H1 (cell line): Measurements from ENCODE around the gene TERB2. TPM values are rescaled to one million over a fixed set of nuclear protein-coding genes. Genes with fewer than 3 reads are reported as not detected.
"Not testable (repeated sequence)": the region's sequence is repeated elsewhere in the genome, so short reads cannot be mapped to it uniquely, and the experiment has no call there.

Experiments used
- CTCF ChIA-PET: fragments of 300-600 bp; sonication (Branson Sonifier 250); formaldehyde crosslinking; loops from one replicate; lab custom pipeline; 2021; ENCODE audit not compliant: partially characterized antibody; lab: Charles Lee
- POLR2A ChIA-PET: fragments of 300-600 bp; sonication (Branson Sonifier 250); formaldehyde crosslinking; loops from one replicate; lab custom pipeline; 2021; ENCODE audit warnings: inconsistent platforms; ENCODE audit not compliant: partially characterized antibody; lab: Charles Lee
- DNase-seq, 2 experiments: peaks; one replicate each; pipeline versions ENCODE4 v3.0.0 to v3.0.0-alpha.2; 2010 to 2022; ENCODE audit warnings: low spot score in 2 of 2, low read depth in 1 of 2, mixed read lengths in 1 of 2
- FAIRE-seq: peaks from 2 replicates; lab custom pipeline; 2011; peaks lifted over from hg19 to GRCh38; lab: Jason Lieb, UNC
- H2AFZ ChIP-seq: 2 replicates; pipeline ENCODE4 v1.8.1; 2012; ENCODE audit warnings: low read length, inconsistent platforms
- H2AK5ac ChIP-seq: 2 replicates; pipeline ENCODE4 v1.6.1; 2013; ENCODE audit warnings: low read depth, low read length
- H2BK120ac ChIP-seq: replicated peaks from 2 replicates; pipeline ENCODE3; 2013; ENCODE audit warnings: low read depth, low read length, inconsistent platforms
- H2BK12ac ChIP-seq: 2 replicates; pipeline ENCODE4 v1.6.1; 2013; ENCODE audit warnings: low read depth, low read length
- H2BK15ac ChIP-seq: 2 replicates; pipeline ENCODE4 v1.6.1; 2013; ENCODE audit warnings: low read length
- H2BK20ac ChIP-seq: 2 replicates; pipeline ENCODE4 v1.6.1; 2013; ENCODE audit warnings: low read length
- H2BK5ac ChIP-seq: 2 replicates; pipeline ENCODE4 v1.6.1; 2013; ENCODE audit warnings: low read depth, low read length
- H3K14ac ChIP-seq: 2 replicates; pipeline ENCODE4 v1.6.1; 2013; ENCODE audit warnings: inconsistent platforms; ENCODE audit not compliant: insufficient read length
- H3K18ac ChIP-seq: 2 replicates; pipeline ENCODE4 v1.6.1; 2013; ENCODE audit warnings: low read length; ENCODE audit errors: extremely low read depth
- H3K23ac ChIP-seq: 2 replicates; pipeline ENCODE4 v1.6.1; 2013; ENCODE audit warnings: inconsistent platforms; ENCODE audit not compliant: insufficient read length
- H3K23me2 ChIP-seq: 2 replicates; pipeline ENCODE4 v1.6.1; 2013; ENCODE audit warnings: low read depth, low read length
- H3K27ac ChIP-seq: 2 replicates; pipeline ENCODE4 v1.6.1; 2011; ENCODE audit warnings: low read depth, low read length, inconsistent platforms
- H3K27me3 ChIP-seq, 4 experiments: replicated peaks in 1 of 4; 1 replicate in 1 of 4; 2 replicates in 3 of 4; pipeline versions ENCODE4 v1.6.1 to v1.8.1; 2011 to 2013; ENCODE audit warnings: low read length in 3 of 4, mild to moderate bottlenecking in 3 of 4, inconsistent platforms in 2 of 4, mixed read lengths in 2 of 4, moderate library complexity in 1 of 4; ENCODE audit not compliant: control insufficient read depth in 3 of 4, insufficient read depth in 3 of 4; ENCODE audit errors: extremely low read depth in 1 of 4
- H3K36me3 ChIP-seq, 4 experiments: 2 replicates each; pipeline versions ENCODE4 v1.6.1 to v1.8.1; 2011 to 2013; ENCODE audit warnings: mild to moderate bottlenecking in 4 of 4, low read length in 3 of 4, moderate library complexity in 2 of 4, control low read depth in 1 of 4, inconsistent platforms in 1 of 4; ENCODE audit not compliant: insufficient read depth in 4 of 4, control insufficient read depth in 2 of 4
- H3K4ac ChIP-seq: replicated peaks from 2 replicates; pipeline ENCODE3; 2013; ENCODE audit warnings: low read length, low read depth, mixed read lengths, inconsistent platforms; ENCODE audit not compliant: insufficient read length
- H3K4me1 ChIP-seq, 4 experiments: replicated peaks in 1 of 4; 1 replicate in 1 of 4; 2 replicates in 3 of 4; pipeline versions ENCODE4 v1.6.1 to v1.8.1; 2011 to 2013; ENCODE audit warnings: low read length in 3 of 4, inconsistent platforms in 2 of 4, mixed read lengths in 1 of 4; ENCODE audit not compliant: insufficient read depth in 4 of 4, control insufficient read depth in 3 of 4
- H3K4me2 ChIP-seq, 2 experiments: 2 replicates each; pipeline versions ENCODE4 v1.6.1 to v1.8.1; 2011 to 2013; ENCODE audit warnings: low read depth in 2 of 2, low read length in 2 of 2, control low read depth in 1 of 2, inconsistent platforms in 1 of 2, mild to moderate bottlenecking in 1 of 2; ENCODE audit not compliant: insufficient read depth in 1 of 2
- H3K4me3 ChIP-seq, 4 experiments: fragments of 200-600, 300-600 bp in 1 of 4; sonication (generic), shearing (Covaris generic), sonication (Bioruptor Twin) in 1 of 4; 2 replicates each; pipeline versions ENCODE4 v1.5.1 to v1.8.1; 2011 to 2016; ENCODE audit warnings: low read length in 4 of 4, low read depth in 3 of 4, control low read depth in 2 of 4, inconsistent platforms in 2 of 4, mild to moderate bottlenecking in 2 of 4, mixed read lengths in 1 of 4, moderate library complexity in 1 of 4; ENCODE audit not compliant: insufficient read depth in 2 of 4; ENCODE audit errors: extremely low read depth in 1 of 4
- H3K56ac ChIP-seq: replicated peaks from 2 replicates; pipeline ENCODE3; 2013; ENCODE audit warnings: low read depth, mild to moderate bottlenecking, mixed read lengths, low read length, inconsistent platforms; ENCODE audit not compliant: insufficient read length
- H3K79me1 ChIP-seq: 2 replicates; pipeline ENCODE4 v1.6.1; 2013; ENCODE audit warnings: low read depth, low read length, control low read depth
- H3K79me2 ChIP-seq, 2 experiments: 2 replicates each; pipeline versions ENCODE4 v1.6.1 to v1.8.1; 2012 to 2013; ENCODE audit warnings: low read length in 2 of 2, mild to moderate bottlenecking in 2 of 2, inconsistent platforms in 1 of 2; ENCODE audit not compliant: insufficient read depth in 2 of 2, control insufficient read depth in 1 of 2
- H3K9ac ChIP-seq, 4 experiments: replicated peaks in 1 of 4; 1 replicate in 1 of 4; 2 replicates in 3 of 4; pipeline versions ENCODE4 v1.6.1 to v1.8.1; 2011 to 2013; ENCODE audit warnings: low read depth in 3 of 4, low read length in 3 of 4, control low read depth in 2 of 4, mild to moderate bottlenecking in 2 of 4, moderate library complexity in 2 of 4, inconsistent platforms in 1 of 4; ENCODE audit errors: extremely low read depth in 1 of 4
- H3K9me3 ChIP-seq, 2 experiments: 2 replicates each; pipeline versions ENCODE4 v1.6.1 to v1.8.1; 2012 to 2013; ENCODE audit warnings: mild to moderate bottlenecking in 2 of 2, moderate library complexity in 2 of 2, control low read depth in 1 of 2, inconsistent platforms in 1 of 2, low read depth in 1 of 2, low read length in 1 of 2, mixed read lengths in 1 of 2; ENCODE audit not compliant: insufficient read depth in 2 of 2
- H4K20me1 ChIP-seq, 2 experiments: replicated peaks in 1 of 2; 2 replicates each; pipeline versions ENCODE3 to v1.8.1; 2011 to 2013; ENCODE audit warnings: inconsistent platforms in 2 of 2, low read length in 2 of 2, mild to moderate bottlenecking in 1 of 2; ENCODE audit not compliant: insufficient read depth in 2 of 2, control insufficient read depth in 1 of 2
- H4K5ac ChIP-seq: 2 replicates; pipeline ENCODE4 v1.6.1; 2013; ENCODE audit warnings: low read length, low read depth, mixed read lengths, inconsistent platforms; ENCODE audit not compliant: insufficient read length
- H4K8ac ChIP-seq: 2 replicates; pipeline ENCODE4 v1.8.0; 2013; ENCODE audit warnings: mild to moderate bottlenecking, moderate library complexity, low read length, inconsistent platforms; ENCODE audit not compliant: insufficient read depth; ENCODE audit errors: extremely low read depth
- H4K91ac ChIP-seq: replicated peaks from 2 replicates; pipeline ENCODE3; 2013; ENCODE audit warnings: low read length, mixed read lengths, inconsistent platforms; ENCODE audit not compliant: insufficient read length
- EGR1 ChIP-seq: IDR thresholded peaks from 2 replicates; pipeline ENCODE4 v1.6.1; 2011; ENCODE audit warnings: low read depth, low read length, borderline replicate concordance
- SAP30 ChIP-seq: fragments of 300-600 bp; sonication (generic); IDR thresholded peaks from 2 replicates; pipeline ENCODE4 v1.7.1; 2012; ENCODE audit warnings: low read length, moderate library complexity, mild to moderate bottlenecking, inconsistent platforms; ENCODE audit not compliant: insufficient read depth, insufficient replicate concordance
- SIRT6 ChIP-seq: IDR thresholded peaks from one replicate; pipeline ENCODE4 v1.7.1; 2012; ENCODE audit warnings: low read length, inconsistent platforms
- TBP ChIP-seq: IDR thresholded peaks from 2 replicates; pipeline ENCODE4 v1.6.1; 2011; ENCODE audit warnings: low read depth, low read length, improper control_type of control experiment
- WGBS, 2 experiments: shearing (Covaris generic) in 1 of 2; methylation state at CpG; one replicate each; pipeline versions ENCODE4 v1.1.6 to v1.1.7; 2013 to 2015; ENCODE audit warnings: low lambda C conversion rate in 2 of 2, mixed read lengths in 2 of 2, inconsistent platforms in 1 of 2, low coverage in 1 of 2, missing lambda C conversion rate in 1 of 2; ENCODE audit not compliant: insufficient replicate concordance in 2 of 2, insufficient coverage in 1 of 2, insufficient read length in 1 of 2; ENCODE audit errors: extremely low coverage in 1 of 2, missing lambda C conversion rate in 1 of 2; 5-methylcytosine and 5-hydroxymethylcytosine counted together
- polyA plus RNA-seq, 7 experiments: library from polyadenylated mRNA; depleted of rRNA in 3 of 7; stranded (reverse) in 5 of 7; unstranded in 2 of 7; fragments of >200 nt in 5 of 7; fragments of 200-250 nt in 2 of 7; gene quantifications; 1 replicate in 5 of 7; 2 replicates in 1 of 7; 4 replicates in 1 of 7; pipeline versions ENCODE4 v1.2.1 to v1.2.3, GENCODE V29; 2011 to 2013; ENCODE audit warnings: missing spikeins in 2 of 7, mixed read lengths in 2 of 7
- total RNA-seq: library from RNA; stranded (reverse); fragmentation: NEBNext Ultra II Directional; extraction: Animal tissue kit (Norgen Biotek cat#: 25700); gene quantifications from 2 replicates; pipeline ENCODE4 v1.2.1, GENCODE V29; 2021

TERB2 gene
- total and polyA plus RNA-seq, 2 of the 8 experiments (the other 6 are each of a cell fraction or from before 2014, with no cell fraction given), result not detected

- no peak for TF ChIP-seq SIRT6
- no peak for TF ChIP-seq EGR1
- no peak for TF ChIP-seq SAP30
- TF ChIP-seq TBP, result no peak
Observed at GRCh38 chr15:44918136-44918535, 38.4 kb upstream of the TERB2 start (continued).

DNA sequence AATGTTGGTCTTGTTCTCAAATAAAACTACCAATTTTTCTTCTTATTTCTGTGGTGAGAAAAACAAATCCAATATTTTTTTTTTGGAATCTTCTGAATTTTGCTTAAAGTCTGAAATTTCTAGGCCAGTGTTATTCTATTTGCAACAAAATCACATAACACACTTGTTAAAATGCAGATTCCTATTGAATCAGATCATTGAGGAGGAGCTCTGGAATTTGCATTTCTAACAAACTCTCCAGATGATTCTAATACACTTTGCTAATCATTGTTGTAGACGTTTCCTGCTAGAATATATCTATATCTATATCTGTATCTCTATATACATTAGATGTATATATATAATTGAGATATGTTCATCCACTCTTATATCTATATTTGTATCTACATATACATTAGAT lies 27.8 kb upstream of the TERB2 start:
- H3K23ac ChIP-seq, H3K4ac ChIP-seq, H3K4me1 ChIP-seq, H3K79me2 ChIP-seq, H3K79me1 ChIP-seq, H2BK120ac ChIP-seq, H3K4me3 ChIP-seq, H4K8ac ChIP-seq, H3K27ac ChIP-seq, POLR2A ChIA-PET, H2BK12ac ChIP-seq, H4K91ac ChIP-seq, H3K18ac ChIP-seq, H2BK20ac ChIP-seq, H2AFZ ChIP-seq, H3K9me3 ChIP-seq, H3K14ac ChIP-seq, H3K36me3 ChIP-seq, H2AK5ac ChIP-seq, H4K20me1 ChIP-seq, H3K27me3 ChIP-seq, H3K56ac ChIP-seq, H3K9ac ChIP-seq, H4K5ac ChIP-seq, H3K4me2 ChIP-seq, CTCF ChIA-PET, H2BK5ac ChIP-seq, DNase-seq, H3K23me2 ChIP-seq, H2BK15ac ChIP-seq: not testable (repeated sequence)
- FAIRE-seq, result peak; percentile 87
- WGBS, 2 experiments, result 56% methylated on average over 1 of the region's 1 CpG; no CpG with 5 or more reads in 1 of the 2 experiments
